H1 (cell line): Measurements from ENCODE around the gene FOXC2. TPM values are rescaled to one million over a fixed set of nuclear protein-coding genes. Genes with fewer than 3 reads are reported as not detected.

ENCODE experiments used
- BACH1 ChIP-seq: IDR thresholded peaks from 2 replicates; pipeline ENCODE4 v1.6.1; 2012; ENCODE audit warnings: low read length, improper control_type of control experiment
- CHD1 ChIP-seq: IDR thresholded peaks from 2 replicates; pipeline ENCODE4 v1.6.1; 2012; ENCODE audit warnings: low read depth, low read length, improper control_type of control experiment
- CREB1 ChIP-seq: IDR thresholded peaks from 2 replicates; pipeline ENCODE4 v1.6.1; 2012; ENCODE audit warnings: inconsistent platforms
- EGR1 ChIP-seq: IDR thresholded peaks from 2 replicates; pipeline ENCODE4 v1.6.1; 2011; ENCODE audit warnings: low read depth, low read length, borderline replicate concordance
- HDAC2 ChIP-seq, 2 experiments: fragments of 300-600 bp in 1 of 2; sonication (generic) in 1 of 2; IDR thresholded peaks; 2 replicates each; pipeline ENCODE4 v1.6.1; 2011 to 2012; ENCODE audit warnings: low read depth in 2 of 2, low read length in 2 of 2, mild to moderate bottlenecking in 2 of 2, moderate library complexity in 2 of 2, borderline replicate concordance in 1 of 2, inconsistent platforms in 1 of 2
- MAFK ChIP-seq: IDR thresholded peaks from 2 replicates; pipeline ENCODE4 v1.6.1; 2012; ENCODE audit warnings: low read depth, mild to moderate bottlenecking, improper control_type of control experiment, low read length
- NRF1 ChIP-seq: IDR thresholded peaks from 2 replicates; pipeline ENCODE4 v1.6.1; 2011; ENCODE audit warnings: mild to moderate bottlenecking, low read depth, low read length, improper control_type of control experiment
- RNF2 ChIP-seq: fragments of 200-900, 300-1000 bp; sonication (generic); IDR thresholded peaks from 2 replicates; pipeline ENCODE4 v1.7.1; 2016; ENCODE audit warnings: borderline replicate concordance, low read depth, mild to moderate bottlenecking, antibody characterized with exemption, low read length; ENCODE audit not compliant: poor library complexity, severe bottlenecking; ENCODE audit errors: missing control alignments
- polyA plus RNA-seq, 7 experiments: library from polyadenylated mRNA; depleted of rRNA in 3 of 7; stranded (reverse) in 5 of 7; unstranded in 2 of 7; fragments of >200 nt in 5 of 7; fragments of 200-250 nt in 2 of 7; gene quantifications; 1 replicate in 5 of 7; 2 replicates in 1 of 7; 4 replicates in 1 of 7; pipeline versions ENCODE4 v1.2.1 to v1.2.3, GENCODE V29; 2011 to 2013; ENCODE audit warnings: missing spikeins in 2 of 7, mixed read lengths in 2 of 7
- total RNA-seq: library from RNA; stranded (reverse); fragmentation: NEBNext Ultra II Directional; extraction: Animal tissue kit (Norgen Biotek cat#: 25700); gene quantifications from 2 replicates; pipeline ENCODE4 v1.2.1, GENCODE V29; 2021
- TF ChIP-seq, protein P1 (sequence below): fragments of 300-600 bp; sonication (generic); IDR thresholded peaks from 2 replicates; pipeline ENCODE4 v1.7.1; 2012; ENCODE audit warnings: low read length, moderate library complexity, mild to moderate bottlenecking, inconsistent platforms; ENCODE audit not compliant: insufficient replicate concordance

Gene FOXC2
- total and polyA plus RNA-seq, 2 of the 8 experiments (the other 6 are each of a cell fraction or from before 2014, with no cell fraction given): 0.09 TPM; not detected in 1

DNA sequence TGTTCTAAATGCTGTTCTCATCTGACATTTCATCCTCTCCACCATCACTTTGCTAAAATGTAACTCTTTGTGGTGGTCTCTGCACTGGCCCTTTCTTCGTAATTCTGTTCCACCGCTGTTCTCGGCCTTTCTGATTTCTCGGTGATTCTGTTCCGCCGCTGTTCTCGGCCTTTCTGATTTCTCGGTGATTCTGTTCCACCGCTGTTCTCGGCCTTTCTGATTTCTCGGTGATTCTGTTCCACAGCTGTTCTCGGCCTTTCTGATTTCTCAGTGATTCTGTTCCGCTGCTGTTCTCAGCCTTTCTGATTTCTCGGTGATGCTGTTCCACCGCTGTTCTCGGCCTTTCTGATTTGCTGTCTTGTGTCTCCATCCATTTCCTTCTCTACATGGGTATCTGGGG, 44.0 kb upstream of the FOXC2 start (continued):
- TF ChIP-seq EGR1 (no peak), CHD1 (no peak), MAFK (no peak), BACH1 (no peak), RNF2 (no peak), CREB1 (no peak), HDAC2 (IDR thresholded peaks at IDR 0.05; ENCODE audit: borderline replicate concordance in 1 of 2, low read depth in 2 of 2, low read length in 2 of 2) (no peak), NRF1 (no peak)
- TF ChIP-seq, protein P1, sequence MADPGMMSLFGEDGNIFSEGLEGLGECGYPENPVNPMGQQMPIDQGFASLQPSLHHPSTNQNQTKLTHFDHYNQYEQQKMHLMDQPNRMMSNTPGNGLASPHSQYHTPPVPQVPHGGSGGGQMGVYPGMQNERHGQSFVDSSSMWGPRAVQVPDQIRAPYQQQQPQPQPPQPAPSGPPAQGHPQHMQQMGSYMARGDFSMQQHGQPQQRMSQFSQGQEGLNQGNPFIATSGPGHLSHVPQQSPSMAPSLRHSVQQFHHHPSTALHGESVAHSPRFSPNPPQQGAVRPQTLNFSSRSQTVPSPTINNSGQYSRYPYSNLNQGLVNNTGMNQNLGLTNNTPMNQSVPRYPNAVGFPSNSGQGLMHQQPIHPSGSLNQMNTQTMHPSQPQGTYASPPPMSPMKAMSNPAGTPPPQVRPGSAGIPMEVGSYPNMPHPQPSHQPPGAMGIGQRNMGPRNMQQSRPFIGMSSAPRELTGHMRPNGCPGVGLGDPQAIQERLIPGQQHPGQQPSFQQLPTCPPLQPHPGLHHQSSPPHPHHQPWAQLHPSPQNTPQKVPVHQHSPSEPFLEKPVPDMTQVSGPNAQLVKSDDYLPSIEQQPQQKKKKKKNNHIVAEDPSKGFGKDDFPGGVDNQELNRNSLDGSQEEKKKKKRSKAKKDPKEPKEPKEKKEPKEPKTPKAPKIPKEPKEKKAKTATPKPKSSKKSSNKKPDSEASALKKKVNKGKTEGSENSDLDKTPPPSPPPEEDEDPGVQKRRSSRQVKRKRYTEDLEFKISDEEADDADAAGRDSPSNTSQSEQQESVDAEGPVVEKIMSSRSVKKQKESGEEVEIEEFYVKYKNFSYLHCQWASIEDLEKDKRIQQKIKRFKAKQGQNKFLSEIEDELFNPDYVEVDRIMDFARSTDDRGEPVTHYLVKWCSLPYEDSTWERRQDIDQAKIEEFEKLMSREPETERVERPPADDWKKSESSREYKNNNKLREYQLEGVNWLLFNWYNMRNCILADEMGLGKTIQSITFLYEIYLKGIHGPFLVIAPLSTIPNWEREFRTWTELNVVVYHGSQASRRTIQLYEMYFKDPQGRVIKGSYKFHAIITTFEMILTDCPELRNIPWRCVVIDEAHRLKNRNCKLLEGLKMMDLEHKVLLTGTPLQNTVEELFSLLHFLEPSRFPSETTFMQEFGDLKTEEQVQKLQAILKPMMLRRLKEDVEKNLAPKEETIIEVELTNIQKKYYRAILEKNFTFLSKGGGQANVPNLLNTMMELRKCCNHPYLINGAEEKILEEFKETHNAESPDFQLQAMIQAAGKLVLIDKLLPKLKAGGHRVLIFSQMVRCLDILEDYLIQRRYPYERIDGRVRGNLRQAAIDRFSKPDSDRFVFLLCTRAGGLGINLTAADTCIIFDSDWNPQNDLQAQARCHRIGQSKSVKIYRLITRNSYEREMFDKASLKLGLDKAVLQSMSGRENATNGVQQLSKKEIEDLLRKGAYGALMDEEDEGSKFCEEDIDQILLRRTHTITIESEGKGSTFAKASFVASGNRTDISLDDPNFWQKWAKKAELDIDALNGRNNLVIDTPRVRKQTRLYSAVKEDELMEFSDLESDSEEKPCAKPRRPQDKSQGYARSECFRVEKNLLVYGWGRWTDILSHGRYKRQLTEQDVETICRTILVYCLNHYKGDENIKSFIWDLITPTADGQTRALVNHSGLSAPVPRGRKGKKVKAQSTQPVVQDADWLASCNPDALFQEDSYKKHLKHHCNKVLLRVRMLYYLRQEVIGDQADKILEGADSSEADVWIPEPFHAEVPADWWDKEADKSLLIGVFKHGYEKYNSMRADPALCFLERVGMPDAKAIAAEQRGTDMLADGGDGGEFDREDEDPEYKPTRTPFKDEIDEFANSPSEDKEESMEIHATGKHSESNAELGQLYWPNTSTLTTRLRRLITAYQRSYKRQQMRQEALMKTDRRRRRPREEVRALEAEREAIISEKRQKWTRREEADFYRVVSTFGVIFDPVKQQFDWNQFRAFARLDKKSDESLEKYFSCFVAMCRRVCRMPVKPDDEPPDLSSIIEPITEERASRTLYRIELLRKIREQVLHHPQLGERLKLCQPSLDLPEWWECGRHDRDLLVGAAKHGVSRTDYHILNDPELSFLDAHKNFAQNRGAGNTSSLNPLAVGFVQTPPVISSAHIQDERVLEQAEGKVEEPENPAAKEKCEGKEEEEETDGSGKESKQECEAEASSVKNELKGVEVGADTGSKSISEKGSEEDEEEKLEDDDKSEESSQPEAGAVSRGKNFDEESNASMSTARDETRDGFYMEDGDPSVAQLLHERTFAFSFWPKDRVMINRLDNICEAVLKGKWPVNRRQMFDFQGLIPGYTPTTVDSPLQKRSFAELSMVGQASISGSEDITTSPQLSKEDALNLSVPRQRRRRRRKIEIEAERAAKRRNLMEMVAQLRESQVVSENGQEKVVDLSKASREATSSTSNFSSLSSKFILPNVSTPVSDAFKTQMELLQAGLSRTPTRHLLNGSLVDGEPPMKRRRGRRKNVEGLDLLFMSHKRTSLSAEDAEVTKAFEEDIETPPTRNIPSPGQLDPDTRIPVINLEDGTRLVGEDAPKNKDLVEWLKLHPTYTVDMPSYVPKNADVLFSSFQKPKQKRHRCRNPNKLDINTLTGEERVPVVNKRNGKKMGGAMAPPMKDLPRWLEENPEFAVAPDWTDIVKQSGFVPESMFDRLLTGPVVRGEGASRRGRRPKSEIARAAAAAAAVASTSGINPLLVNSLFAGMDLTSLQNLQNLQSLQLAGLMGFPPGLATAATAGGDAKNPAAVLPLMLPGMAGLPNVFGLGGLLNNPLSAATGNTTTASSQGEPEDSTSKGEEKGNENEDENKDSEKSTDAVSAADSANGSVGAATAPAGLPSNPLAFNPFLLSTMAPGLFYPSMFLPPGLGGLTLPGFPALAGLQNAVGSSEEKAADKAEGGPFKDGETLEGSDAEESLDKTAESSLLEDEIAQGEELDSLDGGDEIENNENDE: no peak
- TF ChIP-seq, all 59 proteins: peak for 0
